WI38 (cell line): ENCODE data around the gene LYPD6.

Experiments
- H3K4me3 ChIP-seq: 2 replicates; pipeline ENCODE4 v1.5.1; 2011; ENCODE audit warnings: low read depth, mild to moderate bottlenecking, control low read depth, low read length
- TF ChIP-seq, protein P1 (sequence below): IDR thresholded peaks from 2 replicates; pipeline ENCODE4 v1.5.1; 2012; ENCODE audit warnings: low read depth, mild to moderate bottlenecking, control low read depth, low read length

The LYPD6 gene

GRCh38 chr2:149438330-149438960 is 108.1 kb downstream of the LYPD6 start:
- TF ChIP-seq, protein P1, sequence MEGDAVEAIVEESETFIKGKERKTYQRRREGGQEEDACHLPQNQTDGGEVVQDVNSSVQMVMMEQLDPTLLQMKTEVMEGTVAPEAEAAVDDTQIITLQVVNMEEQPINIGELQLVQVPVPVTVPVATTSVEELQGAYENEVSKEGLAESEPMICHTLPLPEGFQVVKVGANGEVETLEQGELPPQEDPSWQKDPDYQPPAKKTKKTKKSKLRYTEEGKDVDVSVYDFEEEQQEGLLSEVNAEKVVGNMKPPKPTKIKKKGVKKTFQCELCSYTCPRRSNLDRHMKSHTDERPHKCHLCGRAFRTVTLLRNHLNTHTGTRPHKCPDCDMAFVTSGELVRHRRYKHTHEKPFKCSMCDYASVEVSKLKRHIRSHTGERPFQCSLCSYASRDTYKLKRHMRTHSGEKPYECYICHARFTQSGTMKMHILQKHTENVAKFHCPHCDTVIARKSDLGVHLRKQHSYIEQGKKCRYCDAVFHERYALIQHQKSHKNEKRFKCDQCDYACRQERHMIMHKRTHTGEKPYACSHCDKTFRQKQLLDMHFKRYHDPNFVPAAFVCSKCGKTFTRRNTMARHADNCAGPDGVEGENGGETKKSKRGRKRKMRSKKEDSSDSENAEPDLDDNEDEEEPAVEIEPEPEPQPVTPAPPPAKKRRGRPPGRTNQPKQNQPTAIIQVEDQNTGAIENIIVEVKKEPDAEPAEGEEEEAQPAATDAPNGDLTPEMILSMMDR: no peak

GRCh38 chr2:149441255-149441654 is 110.9 kb downstream of the LYPD6 start:
- TF ChIP-seq, protein P1: no peak

More at GRCh38 chr2:149438330-149438960, 108.1 kb downstream of the LYPD6 start:
- H3K4me3 ChIP-seq: no peak overlapping the region

GRCh38 chr2:149442346-149442745 is 112.0 kb downstream of the LYPD6 start:
- H3K4me3 ChIP-seq: no peak overlapping the region
- TF ChIP-seq, protein P1: no peak

More at GRCh38 chr2:149441255-149441654, 110.9 kb downstream of the LYPD6 start:
- H3K4me3 ChIP-seq: no peak overlapping the region

GRCh38 chr2:149443150-149443549 is 112.8 kb downstream of the LYPD6 start:
- TF ChIP-seq, protein P1: no peak
- H3K4me3 ChIP-seq: no peak overlapping the region

DNA sequence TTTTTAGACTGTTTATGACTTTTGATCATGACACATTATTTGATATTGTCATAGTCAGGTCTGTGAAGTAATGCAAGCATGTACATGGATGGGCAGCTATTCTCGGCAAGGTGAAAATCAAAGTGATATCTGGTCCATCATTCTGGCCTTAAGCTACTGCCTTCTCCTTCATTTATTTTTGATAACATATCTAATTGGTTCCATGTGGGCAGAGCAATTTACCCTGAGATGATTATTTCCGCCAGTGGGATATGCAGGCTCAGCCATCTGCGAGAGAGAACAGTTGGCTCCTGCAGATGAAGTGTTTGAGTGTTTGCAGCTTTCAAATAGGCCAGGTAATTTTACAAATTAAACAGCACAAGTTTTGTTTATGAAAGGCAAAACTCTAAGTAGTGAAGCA is 116.4 kb downstream of the LYPD6 start:
- H3K4me3 ChIP-seq: no peak overlapping the region
- TF ChIP-seq, protein P1: no peak

DNA sequence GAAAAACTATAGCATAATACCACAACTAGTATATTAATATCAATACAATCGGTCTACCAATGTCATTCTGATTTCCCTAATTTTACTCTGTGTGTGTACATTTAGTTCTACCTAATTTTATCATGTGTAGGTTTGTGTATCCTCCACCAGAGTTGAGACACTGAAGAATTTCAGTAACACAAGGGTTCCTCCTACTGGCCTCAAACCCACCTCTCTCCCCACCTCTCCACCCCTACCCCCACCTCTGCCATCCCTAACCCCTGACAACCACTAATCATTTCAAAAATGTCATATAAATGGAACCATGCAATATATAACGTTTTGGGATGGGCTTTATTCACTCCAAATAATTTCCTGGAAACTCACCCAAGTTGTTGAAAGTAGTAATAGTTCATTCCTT is 117.9 kb downstream of the LYPD6 start:
- TF ChIP-seq, protein P1: no peak
- H3K4me3 ChIP-seq: no peak overlapping the region

- H3K4me3 ChIP-seq: no peak overlapping the region
- TF ChIP-seq, protein P1: no peak
These were observed 118.6 kb downstream of the LYPD6 start for GRCh38 chr2:149449017-149449416.
